ENCODE data around the gene C6orf62. TPM values are rescaled to one million over a fixed set of nuclear protein-coding genes. Genes with fewer than 3 reads are reported as not detected.
A peak's percentile ranks its signal among the peaks of the same experiment; 100 is the strongest.
"Not testable (repeated sequence)": the region's sequence is repeated elsewhere in the genome, so short reads cannot be mapped to it uniquely, and the experiment has no call there.

Gene C6orf62
- total RNA-seq, 4 donors from 2014 or later, result 55.9 to 122 (median 77.9) TPM

GRCh38 chr6:24663189-24663588 lies 55.8 kb downstream of the C6orf62 start:
- H3K27ac ChIP-seq, result no peak overlapping the region
- no peaks in the 10 kb centered on the region for H3K27me3 ChIP-seq
- WGBS, 2 donors, result 96 to 100% methylated on average over 1 of the region's 1 CpG
- no peak overlapping the region for H3K4me3 ChIP-seq
- H3K9me3 ChIP-seq, result no peaks in the 10 kb centered on the region
- DNase-seq (ENCODE audit: low spot score in 2 of 2), result no peak
- peaks cover 0 to 27% (median 0%) of the 10 kb centered on the region in 3 donors for H3K36me3 ChIP-seq
- H3K4me1 ChIP-seq, result peaks cover 0 to 41% (median 24%) of the 10 kb centered on the region in 4 donors
- TF ChIP-seq CTCF (IDR thresholded peaks at IDR 0.05) (no peak), POLR2A (IDR thresholded peaks at IDR 0.05) (no peak), EP300 (IDR thresholded peaks at IDR 0.05) (no peak)

GRCh38 chr6:24662236-24662635 lies 56.7 kb downstream of the C6orf62 start:
- H3K36me3 ChIP-seq, result peaks cover 0 to 27% (median 0%) of the 10 kb centered on the region in 3 donors
- H3K4me3 ChIP-seq, result no peak overlapping the region
- H3K4me1 ChIP-seq, result peaks cover 0 to 33% (median 17%) of the 10 kb centered on the region in 4 donors
- no peak for DNase-seq (ENCODE audit: low spot score in 2 of 2)
- 90 to 94% methylated on average over 10 of the region's 10 CpGs for WGBS, 2 donors
- TF ChIP-seq POLR2A (IDR thresholded peaks at IDR 0.05) (no peak), EP300 (IDR thresholded peaks at IDR 0.05) (no peak), CTCF (IDR thresholded peaks at IDR 0.05) (no peak)
- no peak overlapping the region for H3K27ac ChIP-seq
- H3K27me3 ChIP-seq, result no peaks in the 10 kb centered on the region
- H3K9me3 ChIP-seq, result no peaks in the 10 kb centered on the region

- H3K27ac ChIP-seq; H3K4me3 ChIP-seq; DNase-seq (ENCODE audit: low spot score in 2 of 2); H3K9me3 ChIP-seq; H3K27me3 ChIP-seq: not testable (repeated sequence)
- peaks cover 0 to 27% (median 0%) of the 10 kb centered on the region in 3 donors for H3K36me3 ChIP-seq
- H3K4me1 ChIP-seq, result peaks cover 0 to 33% (median 17%) of the 10 kb centered on the region in 4 donors
- WGBS, 2 donors, result 76 to 77% methylated on average over 5 of the region's 5 CpGs
Measured at GRCh38 chr6:24661759-24662158, 57.2 kb downstream of the C6orf62 start.

- Histone ChIP-seq H3K9me3 (no peaks in the 10 kb centered on the region), H3K27ac (no peak overlapping the region), H3K4me3 (no peak overlapping the region), H3K4me1 (peaks cover 0 to 32% (median 9%) of the 10 kb centered on the region in 4 donors), H3K27me3 (no peaks in the 10 kb centered on the region), H3K36me3 (peaks cover 0 to 34% (median 0%) of the 10 kb centered on the region in 3 donors)
- TF ChIP-seq POLR2A (IDR thresholded peaks at IDR 0.05) (no peak), CTCF (IDR thresholded peaks at IDR 0.05) (no peak), EP300 (IDR thresholded peaks at IDR 0.05) (no peak)
- DNase-seq (ENCODE audit: low spot score in 2 of 2), result no peak
- 93 to 100% methylated on average over 2 of the region's 2 CpGs for WGBS, 2 donors
Measured at GRCh38 chr6:24660105-24660504, 58.8 kb downstream of the C6orf62 start.

GRCh38 chr6:24659561-24659960 lies 59.4 kb downstream of the C6orf62 start:
- WGBS, 2 donors, result 41 to 50% methylated on average over 1 of the region's 1 CpG
- Histone ChIP-seq H3K4me3 (no peak overlapping the region), H3K27ac (peak overlapping the region in 1 of 4 donors; percentile 15), H3K4me1 (peaks cover 0 to 28% (median 5%) of the 10 kb centered on the region in 4 donors), H3K27me3 (no peaks in the 10 kb centered on the region), H3K9me3 (no peaks in the 10 kb centered on the region), H3K36me3 (peaks cover 0 to 39% (median 0%) of the 10 kb centered on the region in 3 donors)
- no peak for TF ChIP-seq POLR2A (IDR thresholded peaks at IDR 0.05)
- no peak for TF ChIP-seq CTCF (IDR thresholded peaks at IDR 0.05)
- TF ChIP-seq EP300 (IDR thresholded peaks at IDR 0.05), result no peak
- no peak for DNase-seq (ENCODE audit: low spot score in 2 of 2)
